Kidney epithelial cell (primary cell): ENCODE results near the gene CTTNBP2. TPM values are rescaled to one million over a fixed set of nuclear protein-coding genes. Genes with fewer than 3 reads are reported as not detected.
"Not testable (repeated sequence)": the region's sequence is repeated elsewhere in the genome, so short reads cannot be mapped to it uniquely, and the experiment has no call there.

ENCODE experiments used
- DNase-seq: peaks from one replicate; pipeline ENCODE4 v3.0.0-alpha.2; 2010; ENCODE audit warnings: low read depth
- H3K27me3 ChIP-seq: 2 replicates; pipeline ENCODE4 v1.6.0; 2011; ENCODE audit warnings: low read length; ENCODE audit not compliant: control insufficient read depth, insufficient read depth
- H3K36me3 ChIP-seq: 2 replicates; pipeline ENCODE4 v1.5.1; 2011; ENCODE audit warnings: low read length; ENCODE audit not compliant: control insufficient read depth, insufficient read depth
- H3K4me3 ChIP-seq: 2 replicates; pipeline ENCODE4 v1.5.1; 2011; ENCODE audit warnings: low read depth, mild to moderate bottlenecking, control low read depth, low read length
- CTCF ChIP-seq: IDR thresholded peaks from 2 replicates; pipeline ENCODE4 v1.5.1; 2011; ENCODE audit warnings: mild to moderate bottlenecking, moderate library complexity, low read length, control low read depth, inconsistent platforms; ENCODE audit not compliant: insufficient read depth, poor library complexity, severe bottlenecking
- total RNA-seq: library from RNA; depleted of rRNA; stranded (reverse); fragments of >200 nt; gene quantifications from 2 replicates; pipeline ENCODE4 v1.2.3, GENCODE V29; 2015

Gene CTTNBP2
- total RNA-seq, 1 donor from 2014 or later = 5.3 TPM

GRCh38 chr7:117717357-117717756 is 155.9 kb downstream of the CTTNBP2 start:
- Histone ChIP-seq H3K4me3 (no peak overlapping the region), H3K27me3 (no peaks in the 10 kb centered on the region), H3K36me3 (peaks cover 2% of the 10 kb centered on the region)
- no peak for DNase-seq
- TF ChIP-seq CTCF = no peak

GRCh38 chr7:117716707-117717299 is 156.4 kb downstream of the CTTNBP2 start:
- peak; percentile 94 for DNase-seq
- Histone ChIP-seq H3K4me3 (no peak overlapping the region), H3K36me3 (peaks cover 2% of the 10 kb centered on the region), H3K27me3 (no peaks in the 10 kb centered on the region)
- no peak for TF ChIP-seq CTCF

GRCh38 chr7:117715784-117716445 is 157.3 kb downstream of the CTTNBP2 start:
- H3K36me3 ChIP-seq = peaks cover 2% of the 10 kb centered on the region
- H3K27me3 ChIP-seq = no peaks in the 10 kb centered on the region
- TF ChIP-seq CTCF = peak; percentile 65
- DNase-seq = peak; percentile 52
- no peak overlapping the region for H3K4me3 ChIP-seq

GRCh38 chr7:117711556-117711955 is 161.7 kb downstream of the CTTNBP2 start:
- Histone ChIP-seq H3K36me3 (no peaks in the 10 kb centered on the region), H3K4me3 (no peak overlapping the region), H3K27me3 (no peaks in the 10 kb centered on the region)
- TF ChIP-seq CTCF = no peak
- no peak for DNase-seq

- not testable (repeated sequence) for H3K27me3 ChIP-seq, H3K4me3 ChIP-seq, H3K36me3 ChIP-seq, DNase-seq
Observed at GRCh38 chr7:117708173-117708572, 165.1 kb downstream of the CTTNBP2 start.

GRCh38 chr7:117707080-117707479 is 166.2 kb downstream of the CTTNBP2 start:
- no peaks in the 10 kb centered on the region for H3K27me3 ChIP-seq
- no peaks in the 10 kb centered on the region for H3K36me3 ChIP-seq
- TF ChIP-seq CTCF = no peak
- H3K4me3 ChIP-seq = no peak overlapping the region
- DNase-seq = no peak
